H9 (cell line): Measurements from ENCODE around the gene WNT7B. TPM values are rescaled to one million over a fixed set of nuclear protein-coding genes. Genes with fewer than 3 reads are reported as not detected.

Experiments
- DNase-seq: peaks from one replicate; pipeline ENCODE4 v3.0.0-alpha.2; 2017
- H2AFZ ChIP-seq: one replicate; pipeline ENCODE4 v1.6.1; 2013; ENCODE audit warnings: mild to moderate bottlenecking, low read length, control low read depth, moderate library complexity
- H2AK5ac ChIP-seq: 2 replicates; pipeline ENCODE4 v1.6.1; 2013; ENCODE audit warnings: low read length, control low read depth, mixed read lengths; ENCODE audit not compliant: insufficient read length
- H2BK120ac ChIP-seq: one replicate; pipeline ENCODE4 v1.6.1; 2013; ENCODE audit warnings: low read depth, mild to moderate bottlenecking, low read length, control low read depth, inconsistent platforms; ENCODE audit not compliant: poor library complexity, severe bottlenecking
- H2BK12ac ChIP-seq: 2 replicates; pipeline ENCODE4 v1.6.1; 2013; ENCODE audit warnings: low read length, control low read depth, mixed read lengths, low read depth; ENCODE audit not compliant: insufficient read length
- H2BK15ac ChIP-seq: 2 replicates; pipeline ENCODE4 v1.6.1; 2013; ENCODE audit warnings: low read depth, low read length, control low read depth
- H2BK20ac ChIP-seq: one replicate; pipeline ENCODE4 v1.6.1; 2013; ENCODE audit warnings: low read depth, mild to moderate bottlenecking, low read length, control low read depth, inconsistent platforms; ENCODE audit not compliant: poor library complexity, severe bottlenecking
- H2BK5ac ChIP-seq: 2 replicates; pipeline ENCODE4 v1.6.1; 2013; ENCODE audit warnings: low read length, control low read depth, mixed read lengths; ENCODE audit not compliant: insufficient read length
- H3K14ac ChIP-seq: 2 replicates; pipeline ENCODE4 v1.6.1; 2013; ENCODE audit warnings: low read length, control low read depth; ENCODE audit not compliant: insufficient read depth
- H3K18ac ChIP-seq: 2 replicates; pipeline ENCODE4 v1.6.1; 2013; ENCODE audit warnings: low read depth, mild to moderate bottlenecking, mixed read lengths, low read length, control low read depth; ENCODE audit not compliant: insufficient read length
- H3K23ac ChIP-seq: 2 replicates; pipeline ENCODE4 v1.6.1; 2013; ENCODE audit warnings: low read length, control low read depth, mixed read lengths, low read depth; ENCODE audit not compliant: insufficient read length
- H3K23me2 ChIP-seq: 2 replicates; pipeline ENCODE4 v1.6.1; 2013; ENCODE audit warnings: low read depth, mild to moderate bottlenecking, mixed read lengths, low read length, control low read depth; ENCODE audit not compliant: insufficient read length, poor library complexity, severe bottlenecking
- H3K27ac ChIP-seq: 2 replicates; pipeline ENCODE4 v1.5.1; 2013; ENCODE audit warnings: low read length, control low read depth, mixed read lengths, low read depth; ENCODE audit not compliant: insufficient read length
- H3K27me3 ChIP-seq: 2 replicates; pipeline ENCODE4 v1.6.1; 2013; ENCODE audit warnings: low read length, control low read depth, inconsistent platforms; ENCODE audit not compliant: insufficient read depth
- H3K4ac ChIP-seq: 2 replicates; pipeline ENCODE4 v1.6.1; 2013; ENCODE audit warnings: low read depth, mild to moderate bottlenecking, control low read depth, inconsistent platforms, low read length, moderate library complexity
- H3K4me1 ChIP-seq: 2 replicates; pipeline ENCODE4 v1.6.1; 2013; ENCODE audit warnings: low read length, control low read depth, inconsistent platforms; ENCODE audit not compliant: insufficient read depth
- H3K4me2 ChIP-seq: 2 replicates; pipeline ENCODE4 v1.6.1; 2013; ENCODE audit warnings: low read length, control low read depth, mixed read lengths; ENCODE audit not compliant: insufficient read length, insufficient read depth
- H3K56ac ChIP-seq: 2 replicates; pipeline ENCODE4 v1.6.1; 2013; ENCODE audit warnings: low read depth, mild to moderate bottlenecking, mixed read lengths, low read length, control low read depth; ENCODE audit not compliant: insufficient read length
- H3K79me1 ChIP-seq: 2 replicates; pipeline ENCODE4 v1.6.1; 2013; ENCODE audit warnings: low read depth, mild to moderate bottlenecking, moderate library complexity, low read length, control low read depth, inconsistent platforms; ENCODE audit not compliant: insufficient read depth, poor library complexity, severe bottlenecking
- H3K79me2 ChIP-seq: 2 replicates; pipeline ENCODE4 v1.6.1; 2013; ENCODE audit warnings: low read length, control low read depth, inconsistent platforms; ENCODE audit not compliant: insufficient read depth
- H3K9ac ChIP-seq: 2 replicates; pipeline ENCODE4 v1.6.1; 2013; ENCODE audit warnings: low read length, control low read depth, mixed read lengths; ENCODE audit not compliant: insufficient read length; ENCODE audit errors: extremely low read depth
- H3K9me3 ChIP-seq: one replicate; pipeline ENCODE4 v1.6.1; 2013; ENCODE audit warnings: low read depth, low read length, inconsistent platforms; ENCODE audit not compliant: control insufficient read depth
- H3T11ph ChIP-seq: one replicate; pipeline ENCODE4 v1.6.1; 2013; ENCODE audit warnings: mild to moderate bottlenecking, low read length, control low read depth, inconsistent platforms
- H4K20me1 ChIP-seq: one replicate; pipeline ENCODE4 v1.6.1; 2013; ENCODE audit not compliant: control insufficient read depth, insufficient read length, insufficient read depth
- H4K5ac ChIP-seq: 2 replicates; pipeline ENCODE4 v1.6.1; 2013; ENCODE audit warnings: low read depth, mild to moderate bottlenecking, mixed read lengths, low read length, control low read depth; ENCODE audit not compliant: insufficient read length
- H4K8ac ChIP-seq: replicated peaks from 2 replicates; pipeline ENCODE4 v1.6.1; 2013; ENCODE audit warnings: low read length, control low read depth, mixed read lengths, low read depth; ENCODE audit not compliant: insufficient read length
- H4K91ac ChIP-seq: 2 replicates; pipeline ENCODE4 v1.6.1; 2013; ENCODE audit warnings: low read depth, mild to moderate bottlenecking, moderate library complexity, mixed read lengths, low read length, control low read depth; ENCODE audit not compliant: insufficient read length
- H3K27ac Mint-ChIP-seq, 3 experiments: 2 replicates in 2 of 3; 3 replicates in 1 of 3; pipeline ENCODE4 v1.8.0; 2020 to 2021; ENCODE audit warnings: mixed read lengths in 3 of 3, mild to moderate bottlenecking in 1 of 3, moderate library complexity in 1 of 3
- H3K27me3 Mint-ChIP-seq: 2 replicates; pipeline ENCODE4 v1.8.0; 2021; ENCODE audit warnings: low read depth, mild to moderate bottlenecking, moderate library complexity, mixed read lengths
- H3K36me3 Mint-ChIP-seq, 3 experiments: 2 replicates in 2 of 3; 3 replicates in 1 of 3; pipeline ENCODE4 v1.8.0; 2020 to 2021; ENCODE audit warnings: low read depth in 3 of 3, mixed read lengths in 3 of 3; ENCODE audit not compliant: insufficient read depth in 1 of 3
- H3K4me1 Mint-ChIP-seq, 2 experiments: 2 replicates each; pipeline ENCODE4 v1.8.0; 2020; ENCODE audit warnings: mixed read lengths in 2 of 2
- H3K4me3 Mint-ChIP-seq, 2 experiments: 2 replicates in 1 of 2; 3 replicates in 1 of 2; pipeline ENCODE4 v1.8.0; 2020 to 2021; ENCODE audit warnings: mild to moderate bottlenecking in 2 of 2, mixed read lengths in 2 of 2, moderate library complexity in 1 of 2
- H3K9me3 Mint-ChIP-seq, 2 experiments: 2 replicates in 1 of 2; 3 replicates in 1 of 2; pipeline ENCODE4 v1.8.0; 2020; ENCODE audit warnings: mild to moderate bottlenecking in 2 of 2, mixed read lengths in 2 of 2, moderate library complexity in 1 of 2
- WGBS: extraction: QIAGEN DNeasy Blood & Tissue Kit; methylation state at CpG from one replicate; pipeline ENCODE4 v1.1.7; 2013; ENCODE audit warnings: missing lambda C conversion rate, low lambda C conversion rate, mixed read lengths; ENCODE audit not compliant: insufficient read length; ENCODE audit errors: extremely low coverage; 5-methylcytosine and 5-hydroxymethylcytosine counted together
- total RNA-seq: library from RNA; stranded (reverse); gene quantifications from 2 replicates; pipeline ENCODE4 v1.2.1, GENCODE V29; 2021
- TF ChIP-seq, protein P1 (sequence below): fragments of 200-600 bp; sonication (generic); conservative IDR thresholded peaks from 3 replicates; pipeline ENCODE4 v1.8.0; 2021; ENCODE audit warnings: antibody characterized with exemption, mild to moderate bottlenecking

WNT7B gene
- total RNA-seq, 1 experiment from 2014 or later, result 0.09 TPM

DNA sequence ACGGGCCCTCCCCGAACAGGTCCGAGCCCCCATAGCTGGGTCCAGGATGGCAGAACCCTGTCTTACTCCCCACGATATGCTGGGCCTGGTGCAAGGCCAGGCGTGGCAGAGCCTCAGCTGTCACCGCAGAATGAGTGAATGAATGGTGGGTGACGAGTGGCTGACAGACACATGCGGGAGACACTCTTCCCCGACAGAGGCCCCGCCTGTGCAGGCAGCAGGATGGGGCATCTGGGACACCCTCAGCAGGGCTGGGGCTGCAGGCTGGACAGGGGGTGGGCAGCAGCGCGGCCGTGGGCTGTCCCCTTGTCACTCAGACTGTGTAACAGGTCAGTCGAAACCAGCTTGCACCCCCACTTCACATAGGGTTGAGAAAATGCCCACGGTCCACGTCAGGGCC, 18.0 kb downstream of the WNT7B start:
- H3K23me2 ChIP-seq, result no peaks in the 10 kb centered on the region
- TF ChIP-seq, protein P1, sequence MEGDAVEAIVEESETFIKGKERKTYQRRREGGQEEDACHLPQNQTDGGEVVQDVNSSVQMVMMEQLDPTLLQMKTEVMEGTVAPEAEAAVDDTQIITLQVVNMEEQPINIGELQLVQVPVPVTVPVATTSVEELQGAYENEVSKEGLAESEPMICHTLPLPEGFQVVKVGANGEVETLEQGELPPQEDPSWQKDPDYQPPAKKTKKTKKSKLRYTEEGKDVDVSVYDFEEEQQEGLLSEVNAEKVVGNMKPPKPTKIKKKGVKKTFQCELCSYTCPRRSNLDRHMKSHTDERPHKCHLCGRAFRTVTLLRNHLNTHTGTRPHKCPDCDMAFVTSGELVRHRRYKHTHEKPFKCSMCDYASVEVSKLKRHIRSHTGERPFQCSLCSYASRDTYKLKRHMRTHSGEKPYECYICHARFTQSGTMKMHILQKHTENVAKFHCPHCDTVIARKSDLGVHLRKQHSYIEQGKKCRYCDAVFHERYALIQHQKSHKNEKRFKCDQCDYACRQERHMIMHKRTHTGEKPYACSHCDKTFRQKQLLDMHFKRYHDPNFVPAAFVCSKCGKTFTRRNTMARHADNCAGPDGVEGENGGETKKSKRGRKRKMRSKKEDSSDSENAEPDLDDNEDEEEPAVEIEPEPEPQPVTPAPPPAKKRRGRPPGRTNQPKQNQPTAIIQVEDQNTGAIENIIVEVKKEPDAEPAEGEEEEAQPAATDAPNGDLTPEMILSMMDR, result no peak
- H3K9me3 Mint-ChIP-seq, result no peaks in the 10 kb centered on the region
- H3K27ac ChIP-seq, result no peak overlapping the region
- no peak overlapping the region for H4K5ac ChIP-seq
- H2BK12ac ChIP-seq, result no peak overlapping the region
- H3K36me3 Mint-ChIP-seq, result no peaks in the 10 kb centered on the region
- H3K27ac Mint-ChIP-seq, result no peak overlapping the region
- no peaks in the 10 kb centered on the region for H3K9me3 ChIP-seq
- peaks cover 7 to 17% of the 10 kb centered on the region in 2 experiments; a peak in 3 of 4 replicates for H3K4me1 Mint-ChIP-seq
- peaks cover 4% of the 10 kb centered on the region for H3K27me3 Mint-ChIP-seq
- 0 out of 2 replicates have a peak, but pooled peaks cover 2% of the 10 kb centered on the region for H3K4me1 ChIP-seq
- H3K56ac ChIP-seq, result no peak overlapping the region
- no peak overlapping the region for H3K4me3 Mint-ChIP-seq
- H2AFZ ChIP-seq, result no peak overlapping the region
- H3K23ac ChIP-seq, result no peak overlapping the region
- no peak overlapping the region for H2BK5ac ChIP-seq
- H3K79me1 ChIP-seq, result no peaks in the 10 kb centered on the region
- no peak overlapping the region for H4K8ac ChIP-seq
- no peak for DNase-seq
- H2BK15ac ChIP-seq, result no peak overlapping the region
- H2BK120ac ChIP-seq, result no peak overlapping the region
- H3K4ac ChIP-seq, result no peak overlapping the region
- H3K9ac ChIP-seq, result no peak overlapping the region
- no peak overlapping the region for H4K91ac ChIP-seq
- no peak overlapping the region for H2AK5ac ChIP-seq
- no peaks in the 10 kb centered on the region for H3K79me2 ChIP-seq
- H3K4me2 ChIP-seq, result no peak overlapping the region
- no peak overlapping the region for H2BK20ac ChIP-seq
- no peak overlapping the region for H3K18ac ChIP-seq
- H3K27me3 ChIP-seq, result no peaks in the 10 kb centered on the region
- WGBS, result no CpG with 5 or more reads among the region's 16 CpGs
- no peak overlapping the region for H3K14ac ChIP-seq
- no peak overlapping the region for H3T11ph ChIP-seq
- no peaks in the 10 kb centered on the region for H4K20me1 ChIP-seq
